GM18508 (cell line): ENCODE measurements around the gene B4GALT6.

ENCODE experiments used
- ATAC-seq: cut with Tn5 transposase; IDR thresholded peaks from one replicate; pipeline ENCODE4 v1.9.1; 2021; ENCODE audit warnings: moderate number of reproducible peaks; ENCODE audit not compliant: insufficient read depth, unreplicated experiment

B4GALT6 gene

DNA sequence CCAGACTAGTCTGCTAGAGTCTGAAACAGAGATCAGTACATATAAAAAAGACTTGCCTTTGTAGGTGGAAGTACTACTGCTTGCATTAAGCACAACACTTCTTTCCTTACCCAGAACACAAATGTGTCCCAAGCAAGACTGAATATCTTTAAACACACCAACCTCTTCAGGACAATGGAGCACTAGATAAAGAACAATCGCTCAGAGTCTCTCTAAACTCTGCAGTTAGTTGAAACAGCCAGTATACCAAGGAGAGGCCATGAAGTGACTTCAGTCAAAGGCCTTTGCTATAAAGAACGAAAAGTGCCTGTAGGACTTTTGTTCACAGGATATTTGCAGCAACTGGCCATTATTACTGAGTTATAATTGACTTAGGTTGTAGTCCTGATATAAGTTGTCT is 9.9 kb upstream of the B4GALT6 start:
- no peak for ATAC-seq

DNA sequence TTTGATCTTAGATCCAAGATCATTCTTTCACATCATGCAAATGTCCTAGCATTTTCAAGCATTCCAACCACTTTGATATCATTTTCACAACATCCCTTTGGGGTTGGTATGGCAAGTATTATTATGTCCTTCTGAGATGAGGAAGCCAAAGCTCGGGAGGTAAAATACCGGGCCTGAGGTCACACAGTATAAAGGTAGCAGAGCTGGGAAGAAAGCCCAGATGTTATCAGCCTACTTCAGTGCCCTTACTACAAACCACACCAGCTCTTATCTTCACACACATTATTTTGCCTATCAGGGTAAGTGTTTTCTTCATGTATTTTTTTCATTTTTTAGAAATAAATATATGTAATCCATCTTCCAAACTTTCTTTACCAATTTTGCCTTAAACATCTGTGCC is 4.2 kb upstream of the B4GALT6 start:
- no peak for ATAC-seq

DNA sequence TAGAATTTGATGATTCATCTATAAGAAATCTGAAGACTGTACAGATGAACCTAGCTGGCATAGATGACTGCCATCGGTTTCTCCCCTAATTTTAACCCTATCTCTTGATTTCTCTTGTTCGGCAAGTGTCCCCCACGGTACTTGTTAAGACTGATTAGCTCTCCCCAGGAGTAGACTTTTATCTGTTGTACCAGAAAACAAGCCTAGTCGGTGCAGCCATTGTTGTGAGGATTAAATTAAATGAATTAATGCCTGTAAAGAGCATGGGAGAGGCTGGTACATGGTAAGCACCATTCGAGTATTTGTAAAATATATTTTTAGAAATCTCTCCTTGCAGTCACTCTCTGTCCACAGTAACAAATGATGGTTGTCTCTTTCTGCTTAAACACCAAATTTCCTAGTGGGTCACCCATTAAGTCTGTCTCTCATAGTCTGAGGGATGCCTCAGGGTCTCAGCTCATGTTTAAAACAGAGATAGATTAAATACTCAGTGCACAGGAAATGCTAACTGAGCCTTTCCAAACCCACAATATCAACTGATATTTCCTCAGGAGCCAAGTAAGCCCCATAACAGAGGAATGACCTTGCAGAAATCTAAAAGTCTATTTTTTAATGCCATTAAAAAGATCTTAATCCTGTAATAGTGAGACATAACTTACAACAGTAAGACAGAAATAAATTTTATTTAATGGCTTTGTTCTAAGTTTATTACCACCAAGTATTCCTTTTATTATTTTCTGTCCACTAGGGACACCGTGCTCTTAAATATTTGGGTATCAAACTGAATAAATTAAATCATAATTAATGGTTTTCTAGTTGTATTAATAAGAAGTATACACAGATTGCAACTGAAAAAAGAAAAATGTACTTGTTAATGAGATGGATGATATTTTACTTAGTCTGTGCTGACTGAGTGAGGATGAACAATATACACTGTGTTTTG is 2.9 kb upstream of the B4GALT6 start:
- ATAC-seq: no peak

DNA sequence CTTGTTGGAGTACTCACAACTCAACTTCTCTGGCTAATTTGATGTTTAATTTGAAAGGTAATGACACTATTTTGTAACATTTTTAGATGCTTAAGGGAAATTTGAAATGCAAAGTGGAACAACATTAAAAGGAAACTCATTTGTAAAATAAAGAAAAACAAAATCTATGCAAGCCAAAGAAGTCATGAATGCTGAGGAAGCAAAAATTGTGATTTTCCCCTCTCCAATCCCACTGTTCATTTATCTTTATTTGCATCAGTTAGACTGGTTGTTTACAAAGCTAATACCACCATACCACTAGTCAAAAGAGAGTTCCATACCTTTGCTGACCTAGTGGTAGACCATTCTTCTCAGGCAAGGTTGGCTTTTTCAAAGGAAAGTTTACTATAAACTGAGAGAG is 2.2 kb upstream of the B4GALT6 start:
- ATAC-seq: no peak

DNA sequence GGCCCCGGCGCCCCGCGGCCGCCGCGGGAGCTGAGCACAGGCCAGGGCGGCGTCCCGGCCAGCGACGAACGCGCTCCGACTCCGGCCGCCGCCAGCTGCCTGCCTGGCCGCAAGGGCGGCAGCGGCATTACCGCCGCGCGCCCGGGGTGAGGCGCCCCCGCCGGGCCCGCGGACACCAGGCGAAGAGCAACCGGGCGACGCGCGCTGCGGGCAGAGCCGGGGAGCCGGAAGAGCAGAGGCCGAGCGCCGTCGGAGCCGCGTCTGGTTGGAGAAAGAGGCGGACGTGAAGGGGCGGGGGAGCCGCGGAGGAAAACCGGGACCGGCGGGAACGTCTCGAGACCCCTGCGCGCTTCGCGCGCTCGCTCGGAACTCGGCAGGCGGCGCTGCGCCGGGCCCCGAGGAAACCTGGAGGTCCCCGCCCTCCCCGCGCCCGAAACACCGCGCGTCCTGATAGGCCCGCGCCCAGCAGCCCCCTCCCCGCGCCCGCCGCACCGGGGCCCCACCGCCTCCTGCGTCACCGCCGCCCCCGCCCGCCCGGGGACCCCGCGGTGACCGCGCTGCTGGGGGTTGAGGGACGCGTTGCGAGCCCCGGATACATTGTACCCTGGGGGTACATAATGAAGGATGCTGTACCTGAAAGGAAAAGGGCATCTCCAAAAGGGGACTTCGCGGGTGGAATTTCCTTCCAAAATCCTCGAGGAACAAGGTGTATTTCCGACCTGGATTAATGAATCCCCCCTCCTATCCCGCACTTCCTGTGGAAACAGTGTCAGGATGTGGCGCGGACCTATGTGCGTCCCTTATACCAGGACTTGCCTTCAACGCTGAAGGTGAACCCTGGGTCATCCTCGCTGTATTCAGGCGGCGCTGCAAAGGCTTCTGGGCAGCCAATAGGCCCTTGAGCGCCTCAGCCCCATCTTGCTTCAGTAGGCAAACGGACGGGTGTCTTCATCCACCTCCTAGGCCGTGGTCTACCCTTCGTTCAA is 1.0 kb upstream of the B4GALT6 start:
- ATAC-seq: peak; percentile 41

DNA sequence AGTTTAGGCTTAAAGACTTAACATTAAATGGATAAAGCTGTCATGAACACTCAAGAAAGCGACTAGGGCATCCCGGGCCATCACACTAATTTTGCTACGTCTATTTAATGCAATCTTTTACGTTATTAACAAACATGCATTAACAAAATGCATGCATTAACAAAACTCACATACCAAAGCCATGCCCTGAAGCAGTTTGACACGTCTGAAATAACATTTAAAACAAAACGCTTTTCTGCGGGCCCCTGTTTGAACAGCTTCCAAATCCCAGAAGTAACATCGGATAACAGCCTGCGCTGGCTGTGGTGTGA is 458 bp downstream of the B4GALT6 start:
- ATAC-seq: no peak

DNA sequence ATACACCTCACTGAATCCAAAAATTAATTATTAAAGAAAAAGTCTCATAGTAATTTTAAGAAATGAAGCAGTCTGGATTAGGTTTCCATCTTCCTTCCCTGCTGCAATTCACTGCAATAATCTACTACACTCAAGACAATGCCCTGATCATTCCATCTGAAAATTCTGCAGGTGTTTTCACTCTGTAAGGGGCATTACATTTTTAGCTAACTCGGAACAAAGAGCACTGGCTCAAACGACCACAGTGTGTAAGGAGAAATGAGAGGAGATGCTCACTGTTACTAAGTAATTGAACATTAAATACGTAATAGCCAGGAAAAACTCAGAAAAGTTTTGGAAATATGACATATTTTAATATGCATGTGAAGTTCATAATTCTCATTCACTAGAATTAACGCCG is 1.3 kb downstream of the B4GALT6 start:
- ATAC-seq: no peak

DNA sequence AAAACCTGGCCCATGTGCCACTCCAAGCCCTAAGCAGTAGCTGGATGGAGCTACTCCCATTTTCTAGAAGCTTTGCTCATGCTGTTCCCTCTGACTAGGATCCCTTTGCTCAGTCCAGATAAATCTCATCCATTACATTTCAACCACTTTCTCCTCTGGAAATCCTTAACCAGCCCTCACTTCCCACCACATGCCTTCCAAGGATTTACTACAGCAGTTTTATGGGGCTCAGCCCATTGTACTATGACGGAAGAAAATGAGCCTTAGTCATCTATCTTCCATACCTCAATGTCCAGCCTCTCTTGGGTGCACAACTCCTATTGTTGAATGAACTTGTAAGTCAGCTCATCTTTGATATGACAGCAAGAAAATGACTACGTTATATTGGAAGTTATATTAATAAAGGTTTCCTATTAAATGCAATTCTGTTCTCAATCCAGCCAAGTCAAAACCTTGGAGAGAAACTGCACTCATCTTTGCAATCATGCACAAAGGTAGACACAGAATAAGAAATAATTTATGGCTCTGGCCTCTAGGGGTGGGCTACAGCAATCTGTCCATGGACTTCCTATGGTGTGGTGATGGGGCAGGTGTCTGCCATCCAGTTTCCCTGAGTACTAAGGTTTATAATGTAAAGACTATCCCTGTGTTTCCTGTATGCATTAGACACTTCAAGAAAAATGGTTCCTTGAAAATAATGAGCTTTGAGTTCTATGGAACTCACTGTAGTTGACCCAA is 3.4 kb downstream of the B4GALT6 start:
- ATAC-seq: no peak

DNA sequence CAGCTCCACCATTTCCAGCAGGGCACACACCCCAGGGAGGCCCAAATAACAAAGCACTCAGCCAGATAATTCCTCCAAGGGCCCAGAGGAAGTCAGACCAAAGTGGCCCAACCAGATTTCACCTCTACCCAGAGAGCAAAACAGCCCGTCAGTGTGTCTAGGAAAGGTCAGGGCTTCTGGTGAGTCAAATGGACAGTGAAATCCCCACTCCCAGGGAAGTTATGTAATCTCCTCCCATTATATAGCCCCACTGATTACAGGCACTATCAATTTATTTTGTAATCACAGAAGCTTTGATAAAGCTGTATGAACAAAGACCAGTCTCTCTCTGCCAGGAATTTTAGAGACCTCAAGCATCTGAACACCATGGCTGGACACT is 4.0 kb downstream of the B4GALT6 start:
- ATAC-seq: no peak

DNA sequence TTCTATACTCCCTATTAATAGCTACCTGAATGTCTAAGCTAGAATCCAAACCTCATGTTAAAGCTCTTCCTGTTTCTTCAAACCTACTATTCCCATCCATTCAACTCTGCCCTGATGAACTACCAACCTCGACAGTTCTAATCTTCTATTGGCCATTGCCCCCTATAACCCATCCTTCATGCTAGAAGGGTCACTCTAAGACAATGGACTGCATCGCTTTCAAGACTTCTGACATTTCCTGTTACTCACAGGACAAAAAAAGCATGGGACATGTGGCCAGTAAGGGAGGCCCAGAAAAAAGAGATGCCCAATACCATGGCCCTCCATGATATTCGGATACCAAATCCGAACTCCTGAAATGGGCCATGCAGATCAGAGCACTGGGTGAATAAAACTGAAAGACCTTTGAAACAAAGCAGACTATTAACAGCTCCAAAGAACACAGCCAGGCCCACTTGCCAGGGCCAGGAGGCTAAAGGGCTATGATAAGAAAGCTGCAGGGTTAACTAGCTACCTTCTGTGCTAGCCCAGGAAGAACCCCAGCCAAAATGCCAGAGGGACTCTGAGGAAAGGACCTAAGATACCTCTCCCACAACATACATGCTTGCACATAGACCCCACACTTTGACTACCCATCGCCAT is 4.5 kb downstream of the B4GALT6 start:
- ATAC-seq: no peak

DNA sequence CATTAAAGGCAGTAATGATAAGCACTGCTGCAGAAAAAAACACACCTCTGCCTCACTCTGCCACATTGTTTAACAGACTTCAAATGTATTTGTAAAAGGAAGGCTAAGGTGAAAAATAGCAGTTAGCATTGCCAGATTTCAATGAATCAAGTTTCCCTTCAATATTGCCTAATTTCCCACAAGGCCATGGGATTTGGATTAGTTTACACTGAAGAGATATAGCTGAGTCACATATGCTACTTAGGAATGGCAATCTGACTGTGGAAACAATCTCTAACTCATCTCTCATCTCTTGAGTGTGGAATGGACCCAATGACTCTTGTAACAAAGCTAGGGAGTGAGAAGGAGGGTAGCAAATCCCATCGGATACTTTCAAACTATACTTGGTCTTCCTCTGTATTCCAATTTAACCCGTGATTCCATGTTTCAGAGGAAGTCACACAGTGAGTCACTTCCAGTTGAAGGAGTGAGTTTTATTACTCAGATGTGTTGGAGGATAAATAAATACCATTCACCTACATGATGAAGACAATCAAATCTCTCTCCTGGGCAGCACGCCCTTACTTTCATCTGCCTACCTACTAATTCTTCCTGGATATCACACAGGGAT is 5.1 kb downstream of the B4GALT6 start:
- ATAC-seq: no peak

DNA sequence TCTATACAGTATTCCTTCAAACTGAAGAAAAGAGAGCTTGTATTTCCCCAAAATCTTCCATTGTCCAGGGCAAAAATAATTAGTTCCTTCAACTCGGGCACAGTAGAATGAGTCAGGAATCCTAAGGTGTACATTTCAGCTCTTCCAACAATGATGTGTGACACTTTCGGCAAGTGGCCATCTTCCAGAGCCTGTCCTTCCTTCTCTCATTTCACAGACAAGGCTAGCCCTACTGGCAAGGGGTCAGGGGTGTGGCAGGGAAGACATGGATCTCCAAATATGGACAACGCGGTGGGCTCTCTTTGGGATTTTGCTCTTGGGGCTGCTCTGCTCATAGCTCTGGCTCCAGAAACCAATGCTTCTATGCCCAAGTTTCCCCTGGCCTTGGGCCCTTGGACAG is 6.0 kb downstream of the B4GALT6 start:
- ATAC-seq: no peak

DNA sequence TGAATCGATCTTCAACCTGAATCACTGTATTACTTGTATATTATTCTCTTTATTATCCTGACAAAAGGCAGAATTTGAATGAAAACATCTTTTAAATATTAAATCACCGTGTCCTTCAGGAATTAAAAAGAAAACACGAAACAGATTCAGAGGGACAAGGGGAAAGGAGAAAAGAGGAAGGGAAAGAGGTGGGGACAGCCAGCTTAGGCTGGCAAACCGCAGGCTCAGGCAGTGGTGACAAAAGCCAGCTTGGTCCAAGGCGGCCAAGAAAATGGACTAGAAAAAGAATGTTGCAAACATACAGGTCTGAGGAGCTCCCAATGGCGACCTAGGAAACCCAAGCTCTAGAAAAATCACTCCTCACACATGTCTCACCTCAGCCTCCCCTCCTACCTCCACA is 6.8 kb downstream of the B4GALT6 start:
- ATAC-seq: no peak

DNA sequence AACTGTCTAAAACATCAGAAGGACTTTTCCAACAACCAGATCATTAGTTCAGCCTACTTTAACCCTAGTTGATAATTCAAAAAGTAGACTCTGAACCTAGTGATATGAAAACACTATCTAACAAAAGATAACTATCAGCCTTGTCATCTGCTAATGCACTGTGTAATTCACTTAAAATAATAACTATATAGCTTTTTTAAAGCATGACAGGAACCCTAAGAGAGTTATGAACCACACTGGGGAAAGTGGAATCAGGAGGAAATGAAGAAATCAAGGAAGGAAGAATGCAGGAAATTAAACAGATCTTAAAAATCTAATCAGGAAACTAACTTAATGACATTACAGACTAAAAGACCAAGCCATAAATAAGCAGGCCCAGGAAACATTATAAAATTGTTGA is 9.0 kb downstream of the B4GALT6 start:
- ATAC-seq: no peak

DNA sequence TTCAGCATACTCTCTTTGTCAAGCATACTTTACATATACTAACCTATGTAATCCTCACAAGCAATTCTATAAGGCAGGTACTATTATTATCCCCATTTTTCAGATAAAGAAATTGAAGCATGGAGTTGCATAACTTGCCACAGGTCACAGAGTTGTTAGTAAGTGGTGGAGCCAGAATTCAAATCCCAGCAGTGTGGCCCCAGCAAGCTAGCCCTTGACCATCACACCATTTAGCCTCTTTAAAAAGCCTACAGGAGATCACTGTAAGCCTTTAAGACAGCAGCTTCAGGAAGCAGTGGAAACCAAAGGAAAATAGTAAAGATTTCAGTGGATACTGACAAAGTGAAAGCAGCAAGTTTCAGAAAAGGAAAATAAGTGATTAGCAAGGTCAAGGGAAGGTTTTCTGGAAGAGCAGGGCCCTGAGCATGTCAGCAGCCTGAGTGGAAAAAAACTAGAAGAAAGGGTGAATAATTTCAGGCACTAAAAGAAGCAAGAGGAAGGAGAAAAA is 11.7 kb downstream of the B4GALT6 start:
- no peak for ATAC-seq

DNA sequence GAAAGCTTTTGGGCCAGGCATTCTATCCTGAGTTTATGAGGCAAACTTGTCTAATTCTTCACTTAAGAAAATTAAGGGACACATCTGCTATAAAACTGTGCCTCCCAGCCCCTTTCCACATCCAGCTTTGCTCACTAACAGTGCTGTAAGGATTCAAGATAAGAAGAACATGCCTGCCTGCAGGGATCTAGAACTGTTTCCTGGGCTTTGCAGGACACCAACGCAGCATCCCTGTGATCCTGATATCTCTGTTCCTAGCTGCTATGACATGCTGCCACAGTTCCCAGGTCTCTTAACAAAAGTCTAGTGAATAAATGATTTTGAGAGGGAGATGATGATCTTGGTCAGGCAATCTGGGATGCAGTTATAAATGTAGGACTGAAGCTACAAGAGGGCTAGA is 12.4 kb downstream of the B4GALT6 start:
- no peak for ATAC-seq

DNA sequence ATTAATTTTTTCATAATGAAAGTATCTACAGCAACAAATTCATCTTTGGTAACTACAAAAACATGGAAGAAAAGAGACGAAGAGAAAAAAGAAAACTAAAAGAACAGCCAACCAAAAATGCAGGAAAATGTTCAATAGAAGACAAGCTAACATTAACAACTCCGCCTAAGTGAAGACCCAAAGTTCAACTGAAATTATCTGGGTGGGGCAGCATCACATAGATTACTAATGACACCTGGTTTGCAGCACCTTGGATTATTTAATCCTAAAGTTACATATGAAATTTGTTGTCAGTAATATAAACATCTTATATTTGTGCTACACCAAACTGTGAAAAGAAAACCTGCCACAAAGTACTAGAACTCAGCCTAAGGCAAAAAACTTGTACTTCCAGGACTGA is 14.8 kb downstream of the B4GALT6 start:
- no peak for ATAC-seq

DNA sequence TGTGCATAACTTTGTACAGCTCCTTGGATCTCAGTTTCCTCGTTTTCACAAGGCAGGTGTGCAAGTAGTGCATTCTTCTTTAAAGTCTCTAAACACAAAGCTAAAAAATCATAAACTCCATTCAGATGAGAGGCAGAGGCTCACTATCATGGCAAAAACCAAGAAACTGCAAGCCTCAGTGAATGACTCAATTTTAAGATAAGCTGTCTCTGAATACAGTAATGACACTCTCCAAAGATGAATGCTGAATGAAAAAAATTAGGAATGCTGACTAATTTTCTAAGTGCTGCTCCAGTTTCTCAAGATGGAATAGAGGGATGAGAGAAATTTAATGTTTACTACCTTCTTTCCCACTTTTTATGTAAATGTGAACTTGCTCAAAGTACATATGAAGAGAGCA is 17.2 kb downstream of the B4GALT6 start:
- no peak for ATAC-seq

DNA sequence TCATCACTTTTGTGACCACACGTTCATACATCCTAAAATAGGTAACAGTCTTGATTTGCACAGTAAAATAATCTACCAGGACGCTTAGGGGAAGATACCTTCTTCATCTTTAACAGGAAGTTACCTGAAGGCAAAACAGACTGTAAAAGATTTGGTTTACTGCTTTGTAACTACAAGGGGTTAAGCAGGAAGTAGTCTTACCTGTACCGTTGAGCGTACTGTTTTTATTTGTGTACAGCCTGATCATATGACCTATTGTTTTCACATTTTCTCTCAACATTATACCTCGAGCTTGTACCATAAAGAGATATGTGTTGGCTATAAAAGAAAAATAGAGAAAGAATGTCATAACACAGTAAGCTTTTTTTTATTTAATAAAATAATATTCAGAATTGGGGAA is 18.3 kb downstream of the B4GALT6 start:
- no peak for ATAC-seq

DNA sequence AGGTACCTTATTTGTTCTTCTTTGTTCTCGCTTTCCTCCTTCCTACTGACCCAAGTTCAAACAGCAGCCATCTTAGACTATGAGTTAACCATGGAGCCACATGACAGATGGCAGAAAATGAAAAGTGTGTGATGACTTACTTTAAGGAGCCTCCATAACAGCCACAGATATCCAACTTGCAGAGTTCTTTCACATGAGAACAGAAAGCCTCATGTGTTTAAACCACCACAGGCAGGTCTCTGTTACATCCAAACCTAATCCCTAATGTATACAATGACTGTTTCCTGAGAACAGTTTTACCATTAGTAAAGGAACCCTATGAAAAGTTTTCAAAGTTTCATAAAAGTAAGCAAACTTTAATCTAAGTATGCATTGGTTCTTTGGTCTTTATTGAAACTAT is 20.3 kb downstream of the B4GALT6 start:
- ATAC-seq: no peak
